Tibial nerve (tissue), 4 donors: ENCODE data around the gene E2F7.

Experiments
- EP300 ChIP-seq, 2 donors: sonication (generic); formaldehyde crosslinking; IDR thresholded peaks; one replicate each; pipeline ENCODE4 v1.6.1; 2017; ENCODE audit warnings: antibody characterized with exemption in 2 of 2, mild to moderate bottlenecking in 1 of 2
- POLR2A ChIP-seq, 2 donors: fragments of 450-650 bp; IDR thresholded peaks; one replicate each; pipeline ENCODE4 v1.6.1; 2017; ENCODE audit warnings: antibody characterized with exemption in 2 of 2, mild to moderate bottlenecking in 2 of 2, moderate library complexity in 2 of 2
- TF ChIP-seq, protein P1 (sequence below), 5 experiments: fragments of 200-600 bp in 3 of 5; fragments of 450-650 bp in 2 of 5; sonication (generic) in 3 of 5; IDR thresholded peaks; one replicate each; pipeline ENCODE4 v1.5.1; 2016 to 2019; ENCODE audit warnings: antibody characterized with exemption in 5 of 5, mild to moderate bottlenecking in 3 of 5, moderate library complexity in 2 of 5

DNA sequence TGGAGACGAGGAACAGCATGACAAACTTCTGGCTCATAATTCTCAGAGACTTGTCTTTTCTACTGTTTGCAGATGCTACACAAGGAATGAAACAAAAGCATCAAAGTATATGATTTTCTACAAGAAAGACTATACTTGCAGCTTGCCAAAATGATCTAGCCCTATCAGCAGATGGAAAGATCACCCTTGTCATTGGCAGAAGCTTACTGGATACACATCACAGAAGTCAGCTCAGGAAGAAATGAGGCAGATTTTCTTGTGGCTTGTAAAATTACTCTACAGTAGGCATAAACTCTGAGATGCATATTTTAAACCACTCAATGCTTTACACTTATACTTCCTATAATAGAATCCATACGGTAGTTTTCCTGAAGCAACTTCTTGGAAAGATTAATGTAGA, 20.6 kb downstream of the E2F7 start:
- TF ChIP-seq, protein P1, sequence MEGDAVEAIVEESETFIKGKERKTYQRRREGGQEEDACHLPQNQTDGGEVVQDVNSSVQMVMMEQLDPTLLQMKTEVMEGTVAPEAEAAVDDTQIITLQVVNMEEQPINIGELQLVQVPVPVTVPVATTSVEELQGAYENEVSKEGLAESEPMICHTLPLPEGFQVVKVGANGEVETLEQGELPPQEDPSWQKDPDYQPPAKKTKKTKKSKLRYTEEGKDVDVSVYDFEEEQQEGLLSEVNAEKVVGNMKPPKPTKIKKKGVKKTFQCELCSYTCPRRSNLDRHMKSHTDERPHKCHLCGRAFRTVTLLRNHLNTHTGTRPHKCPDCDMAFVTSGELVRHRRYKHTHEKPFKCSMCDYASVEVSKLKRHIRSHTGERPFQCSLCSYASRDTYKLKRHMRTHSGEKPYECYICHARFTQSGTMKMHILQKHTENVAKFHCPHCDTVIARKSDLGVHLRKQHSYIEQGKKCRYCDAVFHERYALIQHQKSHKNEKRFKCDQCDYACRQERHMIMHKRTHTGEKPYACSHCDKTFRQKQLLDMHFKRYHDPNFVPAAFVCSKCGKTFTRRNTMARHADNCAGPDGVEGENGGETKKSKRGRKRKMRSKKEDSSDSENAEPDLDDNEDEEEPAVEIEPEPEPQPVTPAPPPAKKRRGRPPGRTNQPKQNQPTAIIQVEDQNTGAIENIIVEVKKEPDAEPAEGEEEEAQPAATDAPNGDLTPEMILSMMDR (IDR thresholded peaks at IDR 0.05): no peak
- no peak for TF ChIP-seq POLR2A (IDR thresholded peaks at IDR 0.05)
- no peak for TF ChIP-seq EP300 (IDR thresholded peaks at IDR 0.05)
